ENCODE data around the gene CLTCL1. TPM values are rescaled to one million over a fixed set of nuclear protein-coding genes. Genes with fewer than 3 reads are reported as not detected.
"Not testable (repeated sequence)": the region's sequence is repeated elsewhere in the genome, so short reads cannot be mapped to it uniquely, and the experiment has no call there.

The CLTCL1 gene
- total RNA-seq, 2 donors from 2014 or later, result 0.66 to 2.3 TPM

GRCh38 chr22:19285831-19286230 lies 5.7 kb downstream of the CLTCL1 start:
- Histone ChIP-seq H3K4me1 (peaks cover 8% of the 10 kb centered on the region), H3K27ac (no peak overlapping the region), H3K27me3 (no peaks in the 10 kb centered on the region), H3K4me3 (no peak overlapping the region), H3K9me3 (no peaks in the 10 kb centered on the region), H3K36me3 (replicated peaks in 1 of 2; ENCODE audit: insufficient read depth in 1 of 2, low read depth in 2 of 2) (no peaks in the 10 kb centered on the region)
- WGBS, 2 donors, result 44 to 60% methylated on average over 1 of the region's 1 CpG
- DNase-seq (no peak), ATAC-seq (no peak)
- TF ChIP-seq POLR2A (IDR thresholded peaks at IDR 0.05) (no peak), CTCF (IDR thresholded peaks at IDR 0.05) (no peak)
- intact Hi-C loops (cut with DNase I), result loop anchor here (10.0 kb wide), 1 partner anchor 101 kb away; no protein-coding TSS in a partner anchor

GRCh38 chr22:19279143-19279542 lies 12.4 kb downstream of the CLTCL1 start:
- H3K27ac ChIP-seq; H3K9me3 ChIP-seq; DNase-seq; H3K4me1 ChIP-seq; intact Hi-C loops (cut with DNase I); H3K27me3 ChIP-seq; H3K4me3 ChIP-seq; ATAC-seq; H3K36me3 ChIP-seq (replicated peaks in 1 of 2; ENCODE audit: insufficient read depth in 1 of 2, low read depth in 2 of 2): not testable (repeated sequence)
- 94 to 95% methylated on average over 10 of the region's 10 CpGs for WGBS, 2 donors

GRCh38 chr22:19277785-19278184 lies 13.7 kb downstream of the CLTCL1 start:
- DNase-seq, result no peak
- intact Hi-C loops (cut with DNase I), result no loop called here
- H3K4me3 ChIP-seq, result no peak overlapping the region
- H3K4me1 ChIP-seq, result no peaks in the 10 kb centered on the region
- WGBS, 2 donors, result 91 to 93% methylated on average over 7 to 8 of the region's 8 CpGs
- H3K27me3 ChIP-seq, result no peaks in the 10 kb centered on the region
- H3K36me3 ChIP-seq (replicated peaks in 1 of 2; ENCODE audit: insufficient read depth in 1 of 2, low read depth in 2 of 2), result no peaks in the 10 kb centered on the region
- ATAC-seq, result no peak
- H3K27ac ChIP-seq, result no peak overlapping the region
- TF ChIP-seq CTCF (IDR thresholded peaks at IDR 0.05) (no peak), POLR2A (IDR thresholded peaks at IDR 0.05) (no peak)
- no peaks in the 10 kb centered on the region for H3K9me3 ChIP-seq

GRCh38 chr22:19275919-19276600 lies 15.5 kb downstream of the CLTCL1 start:
- no peak overlapping the region for H3K27ac ChIP-seq
- DNase-seq (peak in 1 of 4 donors; percentile 18), ATAC-seq (no peak)
- H3K27me3 ChIP-seq, result no peaks in the 10 kb centered on the region
- intact Hi-C loops (cut with DNase I), result no loop called here
- WGBS, 2 donors, result 46 to 55% methylated on average over 6 of the region's 6 CpGs
- no peak for TF ChIP-seq POLR2A (IDR thresholded peaks at IDR 0.05)
- TF ChIP-seq CTCF (IDR thresholded peaks at IDR 0.05), result no peak
- H3K9me3 ChIP-seq, result no peaks in the 10 kb centered on the region
- H3K4me1 ChIP-seq, result no peaks in the 10 kb centered on the region
- H3K36me3 ChIP-seq (replicated peaks in 1 of 2; ENCODE audit: insufficient read depth in 1 of 2, low read depth in 2 of 2), result no peaks in the 10 kb centered on the region
- H3K4me3 ChIP-seq, result no peak overlapping the region

GRCh38 chr22:19275513-19275912 lies 16.0 kb downstream of the CLTCL1 start:
- no peak overlapping the region for H3K27ac ChIP-seq
- H3K9me3 ChIP-seq, result no peaks in the 10 kb centered on the region
- WGBS, 2 donors, result 85 to 93% methylated on average over 7 of the region's 7 CpGs
- no peaks in the 10 kb centered on the region for H3K4me1 ChIP-seq
- H3K4me3 ChIP-seq, result no peak overlapping the region
- TF ChIP-seq POLR2A (IDR thresholded peaks at IDR 0.05) (no peak), CTCF (IDR thresholded peaks at IDR 0.05) (no peak)
- H3K36me3 ChIP-seq (replicated peaks in 1 of 2; ENCODE audit: insufficient read depth in 1 of 2, low read depth in 2 of 2), result no peaks in the 10 kb centered on the region
- ATAC-seq (no peak), DNase-seq (no peak)
- no peaks in the 10 kb centered on the region for H3K27me3 ChIP-seq
- intact Hi-C loops (cut with DNase I), result no loop called here
